ENCODE data around the gene MYBPHL.
A peak's percentile ranks its signal among the peaks of the same experiment; 100 is the strongest.

GRCh38 chr1:109282952-109283747 lies 23.7 kb downstream of the MYBPHL start, which contains the start of gene PSRC1:
- TF ChIP-seq CTCF (IDR thresholded peaks at IDR 0.05), result peak in 6 of 7 experiments; percentile 17 to 85 (median 59)
- peak; percentile 70 to 92 (median 89) for TF ChIP-seq POLR2A (IDR thresholded peaks at IDR 0.05)
